Hindlimb muscle (tissue), 1 donor: Measurements from ENCODE around the gene KCNJ14. TPM values are rescaled to one million over a fixed set of nuclear protein-coding genes. Genes with fewer than 3 reads are reported as not detected.
A peak's percentile ranks its signal among the peaks of the same experiment; 100 is the strongest.
"Not testable (repeated sequence)": the region's sequence is repeated elsewhere in the genome, so short reads cannot be mapped to it uniquely, and the experiment has no call there.

Experiments
- DNase-seq: peaks from one replicate; pipeline ENCODE4 v3.0.0-alpha.2; 2013
- polyA plus RNA-seq: library from polyadenylated mRNA; unstranded; fragments of 120-200 nt; gene quantifications from one replicate; pipeline ENCODE4 v1.2.1, GENCODE V29; 2013; ENCODE audit not compliant: insufficient read length

The KCNJ14 gene
- polyA plus RNA-seq, 1 donor: 1.2 TPM

- DNase-seq: no peak
These were observed 18.0 kb downstream of the KCNJ14 start for GRCh38 chr19:48473161-48473966.

GRCh38 chr19:48474084-48474592, 18.8 kb downstream of the KCNJ14 start:
- DNase-seq: no peak

GRCh38 chr19:48475369-48476068, 20.1 kb downstream of the KCNJ14 start:
- DNase-seq: no peak

GRCh38 chr19:48476176-48476575, 20.8 kb downstream of the KCNJ14 start:
- no peak for DNase-seq

- no peak for DNase-seq
These were observed 21.8 kb downstream of the KCNJ14 start for GRCh38 chr19:48477067-48477685.

- DNase-seq: no peak
These were observed 22.4 kb downstream of the KCNJ14 start for GRCh38 chr19:48477698-48478338.

- no peak for DNase-seq
These were observed 23.2 kb downstream of the KCNJ14 start for GRCh38 chr19:48478339-48479256.

- DNase-seq: no peak
These were observed 24.3 kb downstream of the KCNJ14 start for GRCh38 chr19:48479686-48480085.

- DNase-seq: peak; percentile 59
These were observed 24.8 kb downstream of the KCNJ14 start for GRCh38 chr19:48480183-48480557.

- peak; percentile 52 for DNase-seq
These were observed 25.5 kb downstream of the KCNJ14 start for GRCh38 chr19:48480558-48481500.

- DNase-seq: no peak
These were observed 26.7 kb downstream of the KCNJ14 start for GRCh38 chr19:48481846-48482639.

- no peak for DNase-seq
These were observed 27.9 kb downstream of the KCNJ14 start for GRCh38 chr19:48483301-48483700.

GRCh38 chr19:48484247-48484893, 29.0 kb downstream of the KCNJ14 start:
- no peak for DNase-seq

GRCh38 chr19:48484931-48485612, 29.7 kb downstream of the KCNJ14 start:
- DNase-seq: no peak

GRCh38 chr19:48486706-48487105, 31.3 kb downstream of the KCNJ14 start:
- DNase-seq: not testable (repeated sequence)

- no peak for DNase-seq
These were observed 32.2 kb downstream of the KCNJ14 start for GRCh38 chr19:48487544-48487943.

GRCh38 chr19:48487948-48488347, 32.6 kb downstream of the KCNJ14 start:
- DNase-seq: no peak

GRCh38 chr19:48488478-48488877, 33.1 kb downstream of the KCNJ14 start:
- DNase-seq: not testable (repeated sequence)
